Right ventricle myocardium inferior (tissue), 1 donor: ENCODE results near the gene CCT6A. TPM values are rescaled to one million over a fixed set of nuclear protein-coding genes. Genes with fewer than 3 reads are reported as not detected.
"Not testable (repeated sequence)": the region's sequence is repeated elsewhere in the genome, so short reads cannot be mapped to it uniquely, and the experiment has no call there.

Experiments
- ATAC-seq: fragments of 200-7000 bp; cut with Tn5 transposase; one replicate; pipeline ENCODE4 v1.9.1; 2020; ENCODE audit warnings: mild to moderate bottlenecking, moderate library complexity
- DNase-seq: peaks from one replicate; pipeline ENCODE4 v3.0.0; 2021; ENCODE audit errors: missing footprints
- intact Hi-C: fragments of 100-400 bp; cut with DNase I; formaldehyde crosslinking; loops from one replicate; pipeline ENCODE4 v1.11.0; 2022
- long read RNA-seq: library from polyadenylated mRNA; unstranded; transcript quantifications from one replicate; pipeline ENCODE4 v2.0.0, GENCODE V29; 2021
- total RNA-seq: library from RNA; stranded (reverse); fragmentation: NEBNext Ultra II Directional; extraction: Animal tissue kit (Norgen Biotek cat#: 25700); gene quantifications from one replicate; pipeline ENCODE4 v1.2.1, GENCODE V29; 2021
- donor health status: DM: no; HTN: yes; CAD: no; lungs with severe emphysema.

The CCT6A gene, protein sequence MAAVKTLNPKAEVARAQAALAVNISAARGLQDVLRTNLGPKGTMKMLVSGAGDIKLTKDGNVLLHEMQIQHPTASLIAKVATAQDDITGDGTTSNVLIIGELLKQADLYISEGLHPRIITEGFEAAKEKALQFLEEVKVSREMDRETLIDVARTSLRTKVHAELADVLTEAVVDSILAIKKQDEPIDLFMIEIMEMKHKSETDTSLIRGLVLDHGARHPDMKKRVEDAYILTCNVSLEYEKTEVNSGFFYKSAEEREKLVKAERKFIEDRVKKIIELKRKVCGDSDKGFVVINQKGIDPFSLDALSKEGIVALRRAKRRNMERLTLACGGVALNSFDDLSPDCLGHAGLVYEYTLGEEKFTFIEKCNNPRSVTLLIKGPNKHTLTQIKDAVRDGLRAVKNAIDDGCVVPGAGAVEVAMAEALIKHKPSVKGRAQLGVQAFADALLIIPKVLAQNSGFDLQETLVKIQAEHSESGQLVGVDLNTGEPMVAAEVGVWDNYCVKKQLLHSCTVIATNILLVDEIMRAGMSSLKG
- 67.9 TPM for total RNA-seq
- long read RNA-seq, transcript CCT6A-201 (14 exons, 2,719 nt) = major isoform, 85 of 90 reads
- long read RNA-seq, partial matches to known transcripts = 0 of 90 reads
- long read RNA-seq, other reads (novel, unspliced or antisense) = 4 of 90 reads

DNA sequence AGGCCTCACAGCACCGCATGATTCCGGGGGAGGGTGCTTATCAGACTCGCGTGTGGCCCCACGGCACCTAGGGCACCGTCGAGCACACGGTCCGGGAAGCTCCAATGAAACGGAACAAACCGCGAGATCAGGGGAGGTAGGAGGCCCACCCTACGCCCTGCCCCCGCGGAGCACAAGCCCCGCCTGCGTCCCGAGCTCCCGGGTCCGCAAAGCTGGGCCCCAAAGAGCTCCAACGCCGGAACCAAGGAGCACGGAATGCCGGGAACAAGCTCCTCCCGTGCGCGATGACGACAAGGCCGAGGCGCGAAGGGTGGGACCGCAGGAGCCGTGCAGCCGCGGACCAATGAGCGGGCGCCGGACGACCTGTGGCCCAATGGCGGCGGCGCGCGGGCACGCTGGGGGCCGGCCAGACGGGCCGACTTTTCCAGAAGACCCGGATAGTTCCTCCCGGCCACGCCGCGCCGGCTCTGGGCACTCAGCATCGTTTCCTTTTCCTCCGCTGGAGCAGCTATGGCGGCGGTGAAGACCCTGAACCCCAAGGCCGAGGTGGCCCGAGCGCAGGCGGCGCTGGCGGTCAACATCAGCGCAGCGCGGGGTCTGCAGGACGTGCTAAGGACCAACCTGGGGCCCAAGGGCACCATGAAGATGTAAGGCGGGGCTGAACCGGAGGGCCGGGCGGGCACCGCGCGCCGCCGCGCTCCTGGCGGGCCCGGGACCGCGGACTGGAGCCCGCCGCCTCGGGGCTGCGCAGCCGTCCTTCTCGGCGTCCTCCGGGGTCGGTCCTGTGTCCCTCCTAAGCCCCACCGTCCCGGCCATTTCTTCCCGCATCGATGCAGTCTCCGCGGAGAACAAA is at the start of gene CCT6A, which contains the start of gene PSPH:
CCT6A (plus strand) TSS at position 427 of the 853 bp plus-strand sequence; CDS start at position 511, 84 bp downstream.
PSPH (minus strand) TSS at position 106 of the 853 bp plus-strand sequence. CDS start 30,232 bp downstream, outside the sequence.
- peak; percentile 100 for ATAC-seq
- peak; percentile 99 for DNase-seq
- intact Hi-C loops = loop anchor here (1.0 to 5.0 kb wide), 4 partner anchors 13 to 164 kb away; partner anchors contain the start of genes CHCHD2, SUMF2 and ZNF713

- DNase-seq = no peak
- ATAC-seq = no peak
- intact Hi-C loops = loop anchor here (5.0 kb wide), 1 partner anchor 69 kb away; no protein-coding TSS in a partner anchor
Measured at GRCh38 chr7:56003749-56004148, 47.8 kb upstream of the CCT6A start.

DNA sequence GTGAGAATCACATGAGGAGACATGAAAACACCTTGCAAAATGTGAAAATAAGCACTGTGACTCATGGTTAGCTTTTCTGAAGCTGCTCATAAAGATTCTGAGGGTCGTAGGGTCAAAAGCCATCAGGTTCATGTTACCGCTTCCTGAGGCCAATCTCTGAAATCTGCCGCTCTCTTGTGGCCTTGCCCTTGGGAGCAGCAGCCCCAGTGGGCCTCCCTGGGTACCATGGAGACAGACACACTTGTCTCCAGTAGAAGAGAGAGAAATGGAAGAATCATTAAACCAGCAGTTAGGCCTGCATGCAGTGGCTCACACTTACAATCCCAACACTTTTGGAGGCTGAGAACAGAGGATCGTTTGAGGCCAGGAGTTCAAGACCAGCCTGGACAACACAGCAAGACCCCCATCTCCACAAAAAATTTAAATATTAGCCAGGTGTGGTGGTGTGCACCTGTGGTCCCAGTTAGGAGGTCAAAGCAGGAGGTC is 44.4 kb upstream of the CCT6A start:
- no peak for ATAC-seq
- intact Hi-C loops = no loop called here

GRCh38 chr7:56007891-56008290 is 43.7 kb upstream of the CCT6A start:
- DNase-seq (no peak), ATAC-seq (no peak)
- intact Hi-C loops = no loop called here

More for the DNA sequence above, 44.4 kb upstream of the CCT6A start:
- DNase-seq = no peak

- DNase-seq (no peak), ATAC-seq (peak; percentile 78)
- intact Hi-C loops = no loop called here
Measured at GRCh38 chr7:56009695-56010094, 41.9 kb upstream of the CCT6A start.

- DNase-seq, intact Hi-C loops, ATAC-seq: not testable (repeated sequence)
Measured at GRCh38 chr7:56017015-56017414, 34.5 kb upstream of the CCT6A start.

GRCh38 chr7:56019501-56019900 is 32.1 kb upstream of the CCT6A start:
- ATAC-seq (no peak), DNase-seq (no peak)
- intact Hi-C loops = no loop called here

DNA sequence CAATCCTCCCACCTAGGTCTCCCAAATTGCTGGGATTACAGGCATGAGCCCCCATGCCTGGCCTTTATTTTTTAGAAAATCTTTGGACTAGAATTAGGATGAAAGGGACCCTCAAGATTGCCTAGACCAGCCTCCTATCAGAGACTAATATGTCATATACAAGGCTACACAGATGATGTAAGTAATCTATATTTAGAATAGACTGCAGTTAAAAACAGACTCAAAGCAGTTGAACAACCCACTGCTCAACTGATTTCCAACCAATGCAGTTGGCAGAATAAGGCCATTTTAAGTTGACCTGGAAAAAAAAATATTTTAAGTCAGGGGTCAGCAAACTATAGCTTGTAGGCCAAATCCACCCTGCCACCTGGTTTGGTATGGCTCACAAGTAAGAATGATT is 28.1 kb upstream of the CCT6A start:
- no peak for DNase-seq
- ATAC-seq = no peak
- intact Hi-C loops = no loop called here

- no peak for DNase-seq
- ATAC-seq = no peak
- intact Hi-C loops = no loop called here
Measured at GRCh38 chr7:56026538-56026937, 25.0 kb upstream of the CCT6A start.

DNA sequence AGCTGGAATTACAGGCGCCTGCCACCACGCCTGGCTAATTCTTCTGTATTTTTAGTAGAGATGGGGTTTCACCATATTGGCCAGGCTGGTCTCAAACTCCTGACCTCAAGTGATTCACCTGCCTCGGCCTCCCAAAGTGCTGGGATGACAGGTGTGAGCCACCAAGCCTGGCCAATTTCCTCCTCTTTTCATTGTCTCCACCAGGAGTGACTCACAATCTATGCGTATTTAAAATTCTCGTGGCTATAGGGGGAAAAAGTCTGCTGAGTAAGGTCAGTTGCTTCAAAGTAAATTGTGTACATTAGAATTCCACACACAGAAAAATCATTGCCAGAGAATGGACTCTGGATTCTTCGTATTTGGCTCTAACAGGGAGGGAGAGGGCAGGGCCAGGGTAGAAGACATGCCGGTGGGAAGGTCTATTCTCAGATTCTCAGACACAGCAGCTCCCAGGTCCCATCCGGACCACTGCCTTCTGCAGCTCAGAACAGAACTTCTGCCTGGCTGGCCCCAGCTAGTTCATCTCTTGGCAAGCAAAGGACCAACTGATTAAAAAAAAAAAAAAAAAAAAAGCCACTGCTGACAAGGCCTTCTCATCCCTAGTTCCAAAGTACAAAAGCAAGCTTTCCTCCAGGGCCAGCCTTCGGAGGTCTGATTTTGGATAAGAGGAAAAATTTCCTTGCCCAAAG is 22.5 kb upstream of the CCT6A start:
- no peak for ATAC-seq
- intact Hi-C loops = no loop called here

GRCh38 chr7:56030340-56030739 is 21.2 kb upstream of the CCT6A start:
- intact Hi-C loops = no loop called here
- ATAC-seq (no peak), DNase-seq (no peak)

More for the DNA sequence above, 22.5 kb upstream of the CCT6A start:
- no peak for DNase-seq

DNA sequence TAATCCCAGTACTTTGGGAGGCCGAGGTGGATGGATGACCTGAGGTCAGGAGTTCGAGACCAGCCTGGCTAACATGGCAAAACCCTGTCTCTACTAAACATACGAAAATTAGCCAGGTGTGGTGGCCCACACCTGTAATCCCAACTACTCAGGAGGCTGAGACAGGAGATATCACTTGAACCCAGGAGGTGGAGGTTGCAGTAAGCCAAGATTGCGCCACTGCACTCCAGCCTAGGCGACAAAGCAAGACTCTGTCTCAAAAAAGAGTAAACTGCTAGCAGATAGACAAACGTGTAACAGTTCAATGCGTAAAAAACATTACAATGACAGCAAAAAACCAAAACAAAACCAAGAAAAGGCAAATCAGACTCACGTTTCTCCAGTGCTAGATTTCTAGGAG is 20.0 kb upstream of the CCT6A start:
- ATAC-seq, DNase-seq, intact Hi-C loops: not testable (repeated sequence)

DNA sequence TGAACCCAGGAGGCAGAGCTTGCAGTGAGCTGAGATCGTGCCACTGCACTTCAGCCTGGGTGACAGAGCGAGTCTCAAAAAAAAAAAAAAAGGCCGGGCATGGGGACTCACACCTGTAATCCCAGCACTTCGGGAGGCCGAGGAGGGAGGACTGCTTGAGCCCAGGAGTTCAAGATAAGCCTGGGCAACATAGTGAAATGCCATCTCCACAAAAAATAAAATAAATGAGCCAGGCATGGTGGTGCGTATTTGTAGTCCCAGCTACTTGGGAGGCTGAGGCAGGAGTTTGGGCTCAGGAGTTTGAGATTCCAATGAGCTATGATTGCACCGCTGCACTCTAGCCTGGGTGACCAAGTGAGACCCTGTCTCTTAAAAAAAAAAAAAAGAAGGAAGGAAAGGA is 19.0 kb upstream of the CCT6A start:
- DNase-seq, ATAC-seq, intact Hi-C loops: not testable (repeated sequence)

- intact Hi-C loops = no loop called here
- ATAC-seq (peak; percentile 78), DNase-seq (peak; percentile 75)
Measured at GRCh38 chr7:56033671-56034432, 17.7 kb upstream of the CCT6A start.

- intact Hi-C loops = no loop called here
- ATAC-seq (no peak), DNase-seq (no peak)
Measured at GRCh38 chr7:56040730-56041129, 10.8 kb upstream of the CCT6A start.

- ATAC-seq, DNase-seq, intact Hi-C loops: not testable (repeated sequence)
Measured at GRCh38 chr7:56045758-56046157, 5.8 kb upstream of the CCT6A start.

DNA sequence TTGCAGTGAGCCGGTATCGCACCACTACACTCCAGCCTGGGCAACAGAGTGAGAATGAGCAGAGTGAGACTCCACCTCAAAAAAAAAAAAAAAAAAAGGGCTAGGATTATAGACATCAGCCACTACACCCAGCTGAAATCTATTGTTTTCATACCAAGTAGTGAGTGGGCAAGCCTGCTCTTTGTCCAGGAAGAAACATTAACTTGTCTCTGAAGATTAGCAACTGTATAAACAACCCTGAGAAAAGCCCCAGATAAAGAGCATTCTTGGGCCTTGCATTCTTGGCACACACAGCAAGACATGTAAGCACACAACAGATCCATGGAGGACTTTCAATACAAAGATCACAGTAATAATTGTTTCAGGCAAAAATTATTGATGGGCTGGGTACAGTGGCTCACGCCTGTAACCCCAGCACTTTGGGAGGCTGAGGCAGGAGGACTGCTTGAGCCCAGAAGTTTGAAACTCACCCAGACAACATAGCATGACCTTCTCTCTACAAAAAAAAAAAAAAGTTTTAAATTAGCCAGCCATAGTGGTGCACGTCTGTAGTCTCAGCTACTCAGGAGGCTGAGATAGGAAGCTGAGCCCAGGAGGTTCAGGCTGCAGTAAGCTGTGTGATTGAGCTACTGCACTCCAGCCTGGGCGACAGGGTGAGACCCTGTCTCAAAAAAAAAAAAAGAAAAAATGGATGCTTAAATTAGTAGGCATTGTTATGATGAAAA is 4.7 kb upstream of the CCT6A start:
- ATAC-seq (no peak), DNase-seq (no peak)
- intact Hi-C loops = no loop called here
